Hematopoietic multipotent progenitor cell treated with erythropoietin and hydrocortisone succinate and interleukin-3 and kit ligand, for 17 days (in vitro differentiated cells): ENCODE data around the gene TALDO1.
"Not testable (repeated sequence)": the region's sequence is repeated elsewhere in the genome, so short reads cannot be mapped to it uniquely, and the experiment has no call there.

Source experiments
- DNase-seq: peaks from one replicate; pipeline ENCODE4 v3.0.0-alpha.2; 2015; ENCODE audit warnings: low spot score

The TALDO1 gene

GRCh38 chr11:719214-720016 is 27.8 kb upstream of the TALDO1 start:
- DNase-seq: no peak

GRCh38 chr11:720017-720641 is 27.1 kb upstream of the TALDO1 start:
- DNase-seq: no peak

GRCh38 chr11:720642-721246 is 26.5 kb upstream of the TALDO1 start:
- no peak for DNase-seq

- no peak for DNase-seq
Observed at GRCh38 chr11:721247-721740, 26.0 kb upstream of the TALDO1 start.

GRCh38 chr11:721741-722345 is 25.4 kb upstream of the TALDO1 start:
- no peak for DNase-seq

- DNase-seq: no peak
Observed at GRCh38 chr11:722346-722811, 24.9 kb upstream of the TALDO1 start.

GRCh38 chr11:723120-723883 is 24.0 kb upstream of the TALDO1 start:
- DNase-seq: peak; percentile 77

GRCh38 chr11:724049-724777 is 23.1 kb upstream of the TALDO1 start:
- no peak for DNase-seq

GRCh38 chr11:724778-725386 is 22.4 kb upstream of the TALDO1 start:
- DNase-seq: no peak

GRCh38 chr11:725624-726202 is 21.6 kb upstream of the TALDO1 start:
- no peak for DNase-seq

- no peak for DNase-seq
Observed at GRCh38 chr11:726278-727220, 20.7 kb upstream of the TALDO1 start.

- DNase-seq: no peak
Observed at GRCh38 chr11:727281-727701, 20.0 kb upstream of the TALDO1 start.

- DNase-seq: peak; percentile 89
Observed at GRCh38 chr11:727859-728748, 19.2 kb upstream of the TALDO1 start.

GRCh38 chr11:728901-729491 is 18.3 kb upstream of the TALDO1 start:
- DNase-seq: no peak

GRCh38 chr11:729492-730074 is 17.7 kb upstream of the TALDO1 start:
- DNase-seq: no peak

- no peak for DNase-seq
Observed at GRCh38 chr11:733072-733471, 14.2 kb upstream of the TALDO1 start.

- not testable (repeated sequence) for DNase-seq
Observed at GRCh38 chr11:734541-734940, 12.7 kb upstream of the TALDO1 start.
